Epithelial cell of prostate (primary cell): ENCODE results near the gene GMPPB.

Experiments
- DNase-seq: peaks from one replicate; pipeline ENCODE4 v3.0.0-alpha.2; 2011; ENCODE audit warnings: low read depth, low spot score
- H3K27ac ChIP-seq: fragments of 450-650 bp; 2 replicates; pipeline ENCODE4 v1.5.1; 2017; ENCODE audit warnings: mild to moderate bottlenecking

Gene GMPPB

DNA sequence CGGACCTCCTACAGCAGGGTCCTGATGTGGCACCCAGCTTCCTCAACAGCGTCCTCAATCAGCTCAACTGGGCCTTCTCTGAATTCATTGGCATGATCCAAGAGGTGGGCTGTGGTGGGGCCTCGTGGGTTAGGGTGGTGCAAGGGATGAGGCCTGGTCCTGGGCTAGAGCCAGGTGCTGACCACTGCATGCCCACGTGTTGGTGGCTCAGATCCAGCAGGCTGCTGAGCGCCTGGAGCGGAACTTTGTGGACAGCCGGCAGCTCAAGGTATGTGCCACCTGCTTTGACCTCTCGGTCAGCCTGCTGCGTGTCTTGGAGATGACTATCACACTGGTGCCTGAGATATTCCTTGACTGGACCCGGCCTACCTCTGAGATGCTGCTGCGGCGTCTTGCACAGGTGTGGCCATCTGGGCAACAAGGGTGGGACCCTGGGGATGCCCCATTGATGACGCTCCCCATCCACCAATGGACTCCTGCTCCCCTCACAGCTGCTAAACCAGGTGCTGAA lies 8.1 kb downstream of the GMPPB start:
- H3K27ac ChIP-seq: no peak overlapping the region
- no peak for DNase-seq

GRCh38 chr3:49714728-49715550 lies 8.8 kb downstream of the GMPPB start:
- no peak for DNase-seq
- H3K27ac ChIP-seq: no peak overlapping the region

DNA sequence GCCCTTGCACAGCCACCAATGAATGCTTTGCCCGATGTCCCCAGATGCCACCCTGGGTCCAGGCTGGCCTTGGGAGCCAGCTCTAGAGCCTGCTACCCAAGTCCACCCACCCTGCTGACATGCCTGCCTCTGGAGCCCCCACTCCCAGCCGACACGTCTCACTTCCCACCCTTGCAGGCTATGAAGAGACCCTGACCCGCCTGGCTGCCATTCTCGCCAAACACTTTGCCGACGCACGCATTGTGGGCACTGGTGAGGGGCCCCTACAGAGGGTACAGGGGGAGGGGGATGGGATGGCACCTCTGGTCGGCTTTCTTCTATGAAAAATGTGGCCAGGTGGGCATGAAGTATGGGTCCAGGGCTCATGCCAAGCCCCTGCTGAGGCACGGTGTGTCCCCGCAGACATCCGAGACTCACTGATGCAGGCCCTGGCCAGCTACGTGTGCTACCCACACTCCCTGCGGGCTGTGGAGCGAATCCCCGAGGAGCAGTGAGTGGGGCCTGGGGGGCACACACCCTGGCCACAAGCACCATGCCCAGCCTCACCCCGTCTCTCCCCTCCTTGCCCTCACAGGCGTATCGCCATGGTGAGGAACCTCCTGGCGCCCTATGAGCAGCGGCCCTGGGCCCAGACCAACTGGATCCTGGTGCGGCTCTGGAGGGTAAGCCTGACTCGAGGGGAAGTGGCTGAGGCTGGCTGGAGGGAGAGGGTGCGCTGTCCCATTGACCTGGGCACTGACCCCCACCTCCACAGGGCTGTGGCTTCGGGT lies 10.2 kb downstream of the GMPPB start:
- DNase-seq: no peak
- H3K27ac ChIP-seq: no peak overlapping the region

- no peak overlapping the region for H3K27ac ChIP-seq
- DNase-seq: no peak
Observed at GRCh38 chr3:49712631-49713317, 11.0 kb downstream of the GMPPB start.

DNA sequence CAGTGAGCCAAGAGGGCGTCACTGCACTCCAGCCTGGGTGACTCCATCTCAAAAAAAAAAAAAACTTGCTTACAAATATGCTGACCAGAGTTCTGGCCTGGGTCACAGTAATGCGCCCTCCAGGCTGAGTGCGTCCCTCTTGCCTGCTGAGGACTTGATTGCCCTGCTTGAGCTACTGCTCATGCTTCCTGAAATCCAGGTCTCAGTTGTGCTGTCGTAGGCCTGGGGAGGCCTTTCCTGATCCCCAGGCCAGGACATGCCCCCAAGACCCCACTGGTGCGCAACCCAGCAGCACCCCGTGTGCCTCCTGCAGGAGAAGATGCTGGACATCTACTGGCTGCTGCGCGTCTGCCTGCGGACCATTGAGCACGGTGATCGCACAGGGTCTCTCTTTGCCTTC lies 11.6 kb downstream of the GMPPB start:
- DNase-seq: no peak

DNA sequence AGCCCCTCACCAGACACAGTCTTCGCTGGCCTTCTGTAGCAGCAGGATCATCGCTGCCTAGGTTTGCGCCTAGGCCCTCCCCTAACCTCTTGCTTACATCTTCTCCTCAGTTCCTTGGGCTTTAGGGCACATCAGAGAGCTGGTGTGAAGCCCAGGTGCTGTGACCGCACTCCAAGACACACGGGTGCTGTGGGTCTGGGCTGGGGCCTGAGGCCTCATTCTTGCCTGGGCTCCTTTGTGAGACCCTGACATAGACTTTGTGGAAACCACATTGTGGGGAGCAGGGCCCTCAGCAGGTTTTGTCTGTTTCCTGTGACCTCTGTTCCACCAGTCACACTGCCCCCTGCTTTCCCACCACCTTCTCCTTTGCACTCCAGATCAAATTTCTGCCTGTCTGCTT lies 12.3 kb downstream of the GMPPB start:
- DNase-seq: no peak
- no peak overlapping the region for H3K27ac ChIP-seq

More for the DNA sequence above, 11.6 kb downstream of the GMPPB start:
- H3K27ac ChIP-seq: no peak overlapping the region

DNA sequence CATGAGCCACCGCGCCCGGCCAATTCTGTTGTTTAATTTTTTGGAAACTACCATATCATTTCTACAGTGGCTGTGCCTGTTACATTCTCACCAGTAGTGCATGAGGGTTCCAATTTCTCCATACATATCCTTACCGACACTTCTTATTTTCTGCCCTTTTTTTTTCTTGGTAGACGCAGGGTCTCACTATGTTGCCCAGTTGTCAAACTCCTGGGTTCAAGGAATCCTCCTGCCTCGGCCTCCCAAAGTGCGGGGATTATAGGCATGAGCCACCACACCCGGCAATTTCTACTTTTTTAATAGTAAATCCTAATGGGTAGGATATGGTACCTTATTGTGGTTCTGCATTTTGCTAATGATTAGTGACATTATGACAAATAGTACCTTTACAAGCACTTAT lies 13.9 kb downstream of the GMPPB start:
- DNase-seq: no peak
- no peak overlapping the region for H3K27ac ChIP-seq

- DNase-seq: no peak
- no peak overlapping the region for H3K27ac ChIP-seq
Observed at GRCh38 chr3:49707113-49707480, 16.7 kb downstream of the GMPPB start.

- no peak for DNase-seq
Observed at GRCh38 chr3:49706456-49707112, 17.2 kb downstream of the GMPPB start.

DNA sequence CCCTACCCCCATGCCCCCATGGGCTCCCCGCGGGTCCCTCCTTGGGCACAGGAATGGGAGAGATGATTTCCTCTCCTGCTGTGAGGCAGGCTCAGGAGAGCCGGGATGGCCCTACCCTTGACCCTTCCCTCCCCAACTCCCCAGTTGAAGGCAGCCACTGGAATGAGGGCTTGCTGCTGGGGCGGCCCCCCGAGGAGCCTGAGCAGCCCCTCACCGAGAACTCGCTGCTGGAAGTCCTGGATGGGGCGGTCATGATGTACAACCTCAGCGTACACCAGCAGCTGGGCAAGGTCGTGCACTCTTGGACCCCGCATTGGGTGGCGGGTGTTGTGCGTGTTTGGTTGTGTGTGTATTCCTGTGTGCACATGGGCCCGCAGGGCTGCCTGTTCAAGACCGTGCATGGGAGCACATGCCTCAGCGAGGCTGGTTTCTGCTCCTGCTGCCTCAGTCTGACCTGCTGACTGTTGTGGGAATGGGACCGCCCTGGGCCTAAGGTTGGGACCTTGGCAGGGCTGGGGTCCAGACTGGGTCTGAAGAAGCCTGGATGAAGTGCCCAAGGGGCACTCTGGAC lies 18.3 kb downstream of the GMPPB start:
- no peak for DNase-seq
- H3K27ac ChIP-seq: no peak overlapping the region

More at GRCh38 chr3:49706456-49707112, 17.2 kb downstream of the GMPPB start:
- H3K27ac ChIP-seq: no peak overlapping the region

DNA sequence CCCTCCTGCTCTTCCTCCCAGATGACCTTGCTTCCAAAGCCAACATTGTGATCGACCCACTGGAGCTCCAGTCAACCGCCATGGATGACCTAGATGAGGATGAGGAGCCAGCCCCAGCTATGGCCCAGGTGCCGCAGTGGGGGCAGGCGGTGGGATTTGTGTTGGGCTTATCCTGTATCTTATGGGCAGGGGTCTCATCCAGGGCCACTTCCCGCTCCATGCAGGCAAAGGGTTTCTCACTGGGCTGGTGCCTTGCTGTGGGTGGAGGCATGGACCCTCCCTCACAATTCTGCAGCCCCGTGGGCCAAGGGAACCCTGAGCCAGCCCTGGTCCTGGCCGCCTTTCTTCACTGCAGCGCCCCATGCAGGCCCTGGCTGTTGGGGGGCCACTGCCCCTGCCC lies 19.1 kb downstream of the GMPPB start:
- no peak for DNase-seq
- no peak overlapping the region for H3K27ac ChIP-seq

DNA sequence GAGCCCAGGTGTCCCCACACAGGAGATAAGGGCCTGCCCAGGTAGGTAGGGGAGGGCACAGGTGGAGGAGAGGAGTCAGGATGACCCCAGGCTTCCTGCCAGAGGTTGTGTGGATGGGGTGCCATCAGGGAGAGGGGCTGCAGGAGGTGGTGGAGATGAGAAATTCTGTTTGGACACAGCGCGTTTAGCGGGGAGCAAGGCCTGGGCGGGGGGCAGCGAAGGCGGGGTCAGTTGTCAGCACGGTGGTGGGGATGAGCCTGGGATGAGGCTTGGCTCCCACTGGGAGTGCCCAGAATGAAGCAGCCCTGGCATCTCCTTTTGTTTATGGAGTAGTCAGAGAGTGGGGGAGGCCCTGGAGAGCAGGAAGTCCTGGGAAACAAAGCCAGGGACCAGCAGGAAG lies 19.8 kb downstream of the GMPPB start:
- no peak for DNase-seq
- H3K27ac ChIP-seq: no peak overlapping the region

DNA sequence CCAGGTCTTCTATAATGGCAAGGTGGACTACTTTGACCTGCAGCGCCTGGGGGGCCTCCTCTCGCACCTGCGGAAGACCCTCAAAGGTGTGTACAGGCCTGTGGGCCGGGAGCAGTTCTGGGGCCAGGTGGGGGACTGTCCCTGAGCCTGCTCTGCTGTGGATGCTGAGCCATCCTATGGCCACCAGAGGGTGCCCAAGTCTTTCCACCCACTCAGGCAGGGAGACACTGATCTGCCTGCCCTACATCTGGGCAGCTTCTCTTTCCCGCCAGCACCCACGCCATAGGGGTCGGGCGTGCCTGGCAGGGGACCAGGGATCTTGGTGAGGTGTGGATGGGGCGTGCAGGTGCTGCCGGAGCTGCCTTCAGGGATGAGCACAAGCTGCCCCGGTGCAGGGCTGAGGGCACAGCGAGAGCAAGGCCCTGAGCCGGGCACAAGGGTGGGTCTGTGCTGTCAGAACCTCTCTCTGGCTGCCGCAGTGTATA lies 20.3 kb downstream of the GMPPB start:
- DNase-seq: no peak
- no peak overlapping the region for H3K27ac ChIP-seq

GRCh38 chr3:49702672-49703071 lies 21.1 kb downstream of the GMPPB start:
- H3K27ac ChIP-seq: no peak overlapping the region
- DNase-seq: no peak

- DNase-seq: no peak
- H3K27ac ChIP-seq: no peak overlapping the region
Observed at GRCh38 chr3:49701388-49702077, 22.2 kb downstream of the GMPPB start.

- H3K27ac ChIP-seq: no peak overlapping the region
- DNase-seq: no peak
Observed at GRCh38 chr3:49700453-49701128, 23.2 kb downstream of the GMPPB start.

DNA sequence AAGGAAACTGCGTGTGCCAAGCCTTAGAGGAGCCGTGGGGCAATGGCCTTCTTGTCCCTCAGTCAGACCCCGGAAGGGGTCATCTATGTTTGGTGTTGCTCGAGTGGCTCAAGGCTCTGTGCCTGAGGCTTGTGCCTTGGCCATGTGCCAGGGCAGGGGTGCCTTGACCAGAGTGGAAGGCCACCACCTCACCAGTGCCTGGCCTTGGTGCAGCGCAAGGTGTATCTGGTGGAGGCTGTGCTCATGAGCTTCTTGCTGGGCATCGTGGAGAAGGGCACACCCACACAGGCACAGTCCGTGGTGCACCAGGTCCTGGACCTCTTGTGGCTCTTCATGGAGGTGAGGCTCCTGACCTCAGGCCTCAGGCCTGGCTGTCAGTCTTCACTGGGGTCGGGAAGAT lies 23.7 kb downstream of the GMPPB start:
- no peak for DNase-seq
- H3K27ac ChIP-seq: no peak overlapping the region

DNA sequence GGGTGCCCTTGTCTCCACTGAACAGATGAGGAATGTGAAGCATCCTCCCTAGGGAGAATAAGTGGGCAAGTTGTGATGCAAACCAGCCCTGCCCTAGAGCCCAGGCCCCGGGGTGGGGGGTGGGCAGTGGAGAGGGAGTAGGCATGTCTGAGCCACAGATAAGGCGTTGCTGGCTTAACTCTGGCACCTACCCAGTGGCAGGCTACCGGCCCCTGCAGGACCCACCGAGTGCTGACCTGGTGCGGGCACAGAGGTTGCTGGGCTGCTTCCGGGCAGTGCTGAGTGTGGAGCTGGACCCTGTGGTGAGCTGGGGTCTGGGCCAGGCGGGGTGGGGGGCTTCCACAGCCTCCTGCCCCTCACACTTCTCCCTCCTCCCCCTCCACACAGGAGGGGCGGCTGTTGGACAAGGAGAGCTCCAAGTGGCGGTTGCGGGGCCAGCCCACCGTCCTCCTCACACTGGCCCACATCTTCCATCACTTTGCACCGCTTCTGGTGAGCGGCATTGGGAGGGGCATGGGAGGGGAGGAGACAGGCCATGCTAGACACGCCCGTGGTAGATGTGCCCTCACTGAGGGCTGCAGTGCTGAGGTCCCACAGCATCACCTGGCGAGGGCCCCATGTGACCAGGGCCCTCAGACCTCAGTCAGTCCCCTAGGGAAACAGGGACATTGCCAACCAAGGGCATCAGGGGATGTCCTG lies 24.3 kb downstream of the GMPPB start:
- no peak overlapping the region for H3K27ac ChIP-seq
- DNase-seq: no peak
